Transverse colon (tissue), 4 donors: ENCODE results near the gene PKP3. TPM values are rescaled to one million over a fixed set of nuclear protein-coding genes. Genes with fewer than 3 reads are reported as not detected.

Experiments
- DNase-seq: peaks from one replicate; pipeline ENCODE4 v3.0.0-alpha.2; 2019
- H3K27ac ChIP-seq, 4 donors: fragments of 200-600 bp; sonication (generic); 2 replicates each; pipeline ENCODE4 v1.5.1; 2016 to 2018; ENCODE audit warnings: inconsistent platforms in 4 of 4
- H3K27me3 ChIP-seq: fragments of 200-600 bp; sonication (generic); 2 replicates; pipeline ENCODE4 v1.5.1; 2017; ENCODE audit warnings: inconsistent platforms
- H3K36me3 ChIP-seq, 4 donors: fragments of 200-600 bp; sonication (generic); 2 replicates each; pipeline ENCODE4 v1.5.1; 2017 to 2019; ENCODE audit warnings: inconsistent platforms in 4 of 4
- H3K4me1 ChIP-seq, 4 donors: fragments of 200-600 bp; sonication (generic); 2 replicates each; pipeline ENCODE4 v1.5.1; 2017 to 2020; ENCODE audit warnings: inconsistent platforms in 4 of 4
- H3K4me3 ChIP-seq, 4 donors: fragments of 200-600 bp; sonication (generic); 1 replicate in 1 of 4; 2 replicates in 3 of 4; pipeline versions ENCODE4 v1.5.1 to v1.6.1; 2017 to 2019; ENCODE audit warnings: inconsistent platforms in 4 of 4
- H3K9me3 ChIP-seq, 2 donors: fragments of 200-600 bp; sonication (generic); 2 replicates each; pipeline ENCODE4 v1.5.1; 2017 to 2019; ENCODE audit warnings: inconsistent platforms in 2 of 2
- EP300 ChIP-seq: sonication (generic); formaldehyde crosslinking; IDR thresholded peaks from one replicate; pipeline ENCODE4 v1.6.1; 2017; ENCODE audit warnings: antibody characterized with exemption, low read depth
- POLR2A ChIP-seq: fragments of 450-650 bp; IDR thresholded peaks from one replicate; pipeline ENCODE4 v1.6.1; 2016; ENCODE audit warnings: antibody characterized with exemption, mild to moderate bottlenecking, moderate library complexity
- POLR2AphosphoS5 ChIP-seq, 3 donors: sonication (generic); formaldehyde crosslinking; IDR thresholded peaks; one replicate each; pipeline ENCODE4 v1.6.1; 2016; ENCODE audit warnings: antibody characterized with exemption in 3 of 3
- WGBS, 2 donors: methylation state at CpG; one replicate each; pipeline ENCODE4 v1.1.5; 2018; ENCODE audit warnings: low coverage in 1 of 2; 5-methylcytosine and 5-hydroxymethylcytosine counted together
- in situ Hi-C, 4 donors: fragments of 200-750 bp; cut with MboI; loops; one replicate each; pipeline versions ENCODE4 v1.15.0 to v1.15.1; 2017; ENCODE audit warnings: low sequenced_read_pairs in 3 of 4, low pct_ligation_motif_present in 1 of 4, low pct_unique_long_range_greater_than_20kb in 1 of 4
- intact Hi-C: fragments of 100-400 bp; cut with DNase I; formaldehyde crosslinking; loops from one replicate; pipeline ENCODE4 v1.15.1; 2023; ENCODE audit warnings: low total_unique reads
- total RNA-seq, 4 donors: library from RNA; depleted of rRNA; stranded (reverse); fragments of >200 nt; gene quantifications; one replicate each; pipeline ENCODE4 v1.1.0, GENCODE V29; 2016
- TF ChIP-seq, protein P1 (sequence below), 5 experiments: fragments of 200-600 bp in 3 of 5; fragments of 450-650 bp in 2 of 5; sonication (generic) in 3 of 5; IDR thresholded peaks; 1 replicate in 2 of 5; 2 replicates in 3 of 5; pipeline ENCODE4 v1.5.1; 2016 to 2017; ENCODE audit warnings: antibody characterized with exemption in 5 of 5, inconsistent platforms in 3 of 5, mild to moderate bottlenecking in 2 of 5, moderate library complexity in 1 of 5

The PKP3 gene
- total RNA-seq, 4 donors from 2014 or later: 159 to 359 (median 200) TPM

DNA sequence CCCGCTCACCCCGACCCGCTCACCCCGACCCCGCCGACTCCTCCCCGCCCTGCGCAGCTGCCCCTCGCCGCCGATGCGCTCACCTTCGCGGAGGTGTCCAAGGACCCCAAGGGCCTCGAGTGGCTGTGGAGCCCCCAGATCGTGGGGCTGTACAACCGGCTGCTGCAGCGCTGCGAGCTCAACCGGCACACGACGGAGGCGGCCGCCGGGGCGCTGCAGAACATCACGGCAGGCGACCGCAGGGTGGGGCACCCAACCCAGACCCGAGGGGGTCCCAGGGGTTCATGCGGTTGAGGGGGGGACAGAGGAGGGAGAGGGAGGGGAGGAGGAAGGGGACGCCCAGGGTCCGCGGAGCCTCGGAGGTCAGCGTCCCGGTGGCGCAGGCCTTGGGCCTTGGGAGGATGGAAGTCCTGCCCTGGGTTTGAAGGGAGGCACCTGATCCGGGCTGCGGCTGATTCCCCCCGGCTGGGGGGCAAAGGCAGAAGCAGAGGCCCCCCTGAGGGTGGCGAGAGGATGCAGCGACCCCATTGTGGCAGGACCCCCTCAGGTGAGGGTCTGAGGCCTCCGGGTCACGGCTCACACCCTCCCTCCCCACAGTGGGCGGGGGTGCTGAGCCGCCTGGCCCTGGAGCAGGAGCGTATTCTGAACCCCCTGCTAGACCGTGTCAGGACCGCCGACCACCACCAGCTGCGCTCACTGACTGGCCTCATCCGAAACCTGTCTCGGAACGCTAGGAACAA, 9.2 kb downstream of the PKP3 start:
- in situ Hi-C loops: loop anchor here in 1 of 4 donors (10.0 kb wide), 1 partner anchor 52 kb away; the partner anchor contains the start of gene PTDSS2
- 89% methylated on average over 28 of the region's 55 CpGs; no CpG with 5 or more reads in 1 of the 2 donors for WGBS, 2 donors
- no peak for DNase-seq
- no peak overlapping the region for H3K27ac ChIP-seq
- H3K4me3 ChIP-seq: no peak overlapping the region
- H3K9me3 ChIP-seq: no peaks in the 10 kb centered on the region
- peaks cover 8 to 22% (median 17%) of the 10 kb centered on the region in 4 donors for H3K4me1 ChIP-seq
- no peaks in the 10 kb centered on the region for H3K36me3 ChIP-seq
- no peak for TF ChIP-seq EP300
- TF ChIP-seq, protein P1, sequence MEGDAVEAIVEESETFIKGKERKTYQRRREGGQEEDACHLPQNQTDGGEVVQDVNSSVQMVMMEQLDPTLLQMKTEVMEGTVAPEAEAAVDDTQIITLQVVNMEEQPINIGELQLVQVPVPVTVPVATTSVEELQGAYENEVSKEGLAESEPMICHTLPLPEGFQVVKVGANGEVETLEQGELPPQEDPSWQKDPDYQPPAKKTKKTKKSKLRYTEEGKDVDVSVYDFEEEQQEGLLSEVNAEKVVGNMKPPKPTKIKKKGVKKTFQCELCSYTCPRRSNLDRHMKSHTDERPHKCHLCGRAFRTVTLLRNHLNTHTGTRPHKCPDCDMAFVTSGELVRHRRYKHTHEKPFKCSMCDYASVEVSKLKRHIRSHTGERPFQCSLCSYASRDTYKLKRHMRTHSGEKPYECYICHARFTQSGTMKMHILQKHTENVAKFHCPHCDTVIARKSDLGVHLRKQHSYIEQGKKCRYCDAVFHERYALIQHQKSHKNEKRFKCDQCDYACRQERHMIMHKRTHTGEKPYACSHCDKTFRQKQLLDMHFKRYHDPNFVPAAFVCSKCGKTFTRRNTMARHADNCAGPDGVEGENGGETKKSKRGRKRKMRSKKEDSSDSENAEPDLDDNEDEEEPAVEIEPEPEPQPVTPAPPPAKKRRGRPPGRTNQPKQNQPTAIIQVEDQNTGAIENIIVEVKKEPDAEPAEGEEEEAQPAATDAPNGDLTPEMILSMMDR (IDR thresholded peaks at IDR 0.05): no peak
- intact Hi-C loops: loop anchor here (10.0 kb wide), 1 partner anchor 102 kb away; the partner anchor contains the start of gene RNH1
- H3K27me3 ChIP-seq: peaks cover 13% of the 10 kb centered on the region

DNA sequence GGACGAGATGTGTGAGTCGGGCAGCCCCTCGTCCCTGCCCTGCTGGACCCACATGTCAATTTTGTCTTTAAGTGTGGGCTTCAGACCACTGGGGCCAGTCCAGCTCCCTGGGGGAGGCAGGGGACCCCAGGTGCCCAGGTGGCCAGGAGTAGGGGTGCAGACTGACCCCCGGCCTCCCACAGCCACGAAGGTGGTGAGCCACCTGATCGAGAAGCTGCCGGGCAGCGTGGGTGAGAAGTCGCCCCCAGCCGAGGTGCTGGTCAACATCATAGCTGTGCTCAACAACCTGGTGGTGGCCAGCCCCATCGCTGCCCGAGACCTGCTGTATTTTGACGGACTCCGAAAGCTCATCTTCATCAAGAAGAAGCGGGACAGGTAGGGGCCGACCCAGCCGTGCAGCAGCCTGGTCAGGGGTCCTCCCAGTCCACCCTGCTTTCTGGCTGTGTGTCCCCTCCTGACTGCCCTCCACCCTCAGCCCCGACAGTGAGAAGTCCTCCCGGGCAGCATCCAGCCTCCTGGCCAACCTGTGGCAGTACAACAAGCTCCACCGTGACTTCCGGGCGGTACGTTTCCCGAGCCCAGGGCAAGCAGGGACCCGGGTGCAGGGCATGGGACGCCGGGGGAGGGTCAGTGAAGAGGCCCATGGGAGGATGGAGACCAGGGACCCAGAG, 9.9 kb downstream of the PKP3 start:
- WGBS, 2 donors: 93% methylated on average over 27 of the region's 27 CpGs; no CpG with 5 or more reads in 1 of the 2 donors
- in situ Hi-C loops: loop anchor here in 1 of 4 donors (10.0 kb wide), 1 partner anchor 51 kb away; the partner anchor contains the start of gene PTDSS2
- H3K27me3 ChIP-seq: peaks cover 13% of the 10 kb centered on the region
- TF ChIP-seq EP300 (no peak), POLR2A (no peak), POLR2AphosphoS5 (IDR thresholded peaks at IDR 0.05) (no peak)
- TF ChIP-seq, protein P1 (IDR thresholded peaks at IDR 0.05): no peak
- no peak overlapping the region for H3K4me3 ChIP-seq
- no peaks in the 10 kb centered on the region for H3K9me3 ChIP-seq
- peaks cover 8 to 22% (median 17%) of the 10 kb centered on the region in 4 donors for H3K4me1 ChIP-seq
- no peak for DNase-seq
- no peak overlapping the region for H3K27ac ChIP-seq
- intact Hi-C loops: loop anchor here (10.0 kb wide), 1 partner anchor 101 kb away; the partner anchor contains the start of gene RNH1
- H3K36me3 ChIP-seq: no peaks in the 10 kb centered on the region

DNA sequence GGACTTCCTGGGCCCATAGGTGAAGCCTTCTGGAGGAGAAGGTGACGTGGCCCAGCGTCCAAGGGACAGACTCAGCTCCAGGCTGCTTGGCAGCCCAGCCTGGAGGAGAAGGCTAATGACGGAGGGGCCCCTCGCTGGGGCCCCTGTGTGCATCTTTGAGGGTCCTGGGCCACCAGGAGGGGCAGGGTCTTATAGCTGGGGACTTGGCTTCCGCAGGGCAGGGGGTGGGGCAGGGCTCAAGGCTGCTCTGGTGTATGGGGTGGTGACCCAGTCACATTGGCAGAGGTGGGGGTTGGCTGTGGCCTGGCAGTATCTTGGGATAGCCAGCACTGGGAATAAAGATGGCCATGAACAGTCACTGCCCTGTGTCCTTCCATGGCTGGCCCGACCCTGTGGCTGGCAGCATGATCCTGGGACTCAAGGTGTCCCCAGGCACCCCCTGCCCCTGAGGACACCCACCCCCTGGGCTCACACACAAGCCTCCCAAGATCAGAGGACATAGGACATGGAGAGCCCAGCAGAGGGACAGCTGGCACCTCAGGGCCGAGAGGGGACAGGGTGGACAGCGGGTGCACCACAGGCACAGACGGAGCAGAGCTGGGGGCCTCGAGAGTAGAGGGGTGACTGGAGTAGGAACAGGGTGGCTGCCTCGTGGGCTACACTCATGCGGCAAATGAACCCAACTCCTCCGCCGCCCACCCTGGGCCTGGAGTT, 10.7 kb downstream of the PKP3 start:
- intact Hi-C loops (loop anchor here (10.0 kb wide), 1 partner anchor 100 kb away; the partner anchor contains the start of gene RNH1), in situ Hi-C loops (loop anchor here in 1 of 4 donors (10.0 kb wide), 1 partner anchor 50 kb away; the partner anchor contains the start of gene PTDSS2)
- H3K9me3 ChIP-seq: no peaks in the 10 kb centered on the region
- TF ChIP-seq, protein P1 (IDR thresholded peaks at IDR 0.05): no peak
- no peak for TF ChIP-seq POLR2A
- no peak for TF ChIP-seq EP300
- no peak for TF ChIP-seq POLR2AphosphoS5 (IDR thresholded peaks at IDR 0.05)
- 87% methylated on average over 14 of the region's 14 CpGs; no CpG with 5 or more reads in 1 of the 2 donors for WGBS, 2 donors
- H3K27ac ChIP-seq: no peak overlapping the region
- H3K4me1 ChIP-seq: peaks cover 8 to 22% (median 17%) of the 10 kb centered on the region in 4 donors
- H3K36me3 ChIP-seq: no peaks in the 10 kb centered on the region
- no peak overlapping the region for H3K4me3 ChIP-seq
- peaks cover 11% of the 10 kb centered on the region for H3K27me3 ChIP-seq
- DNase-seq: no peak
